Omental fat pad (tissue), 4 donors: ENCODE results near the gene REV1. TPM values are rescaled to one million over a fixed set of nuclear protein-coding genes. Genes with fewer than 3 reads are reported as not detected.
"Not testable (repeated sequence)": the region's sequence is repeated elsewhere in the genome, so short reads cannot be mapped to it uniquely, and the experiment has no call there.

Experiments
- ATAC-seq: fragments of 150-250 bp; one replicate; pipeline ENCODE4 v1.9.1; 2016; ENCODE audit warnings: mild to moderate bottlenecking, moderate library complexity; ENCODE audit not compliant: low FRiP score
- DNase-seq: peaks from one replicate; pipeline ENCODE4 v3.0.0-alpha.2; 2019; ENCODE audit warnings: low spot score
- CTCF ChIP-seq, 3 donors: fragments of 450-650 bp; IDR thresholded peaks; one replicate each; pipeline ENCODE4 v1.5.1; 2016 to 2017; ENCODE audit warnings: antibody characterized with exemption in 3 of 3, mild to moderate bottlenecking in 3 of 3, moderate library complexity in 2 of 3
- total RNA-seq, 4 donors: library from RNA; depleted of rRNA; stranded (reverse); fragments of >200 nt; gene quantifications; one replicate each; pipeline ENCODE4 v1.1.0, GENCODE V29; 2016

The REV1 gene
- total RNA-seq, 4 donors from 2014 or later = 33.5 to 76.1 (median 51.5) TPM

GRCh38 chr2:99514357-99514756 is 24.5 kb upstream of the REV1 start:
- TF ChIP-seq CTCF (IDR thresholded peaks at IDR 0.05) = no peak
- DNase-seq (no peak), ATAC-seq (no peak)

GRCh38 chr2:99512181-99512591 is 22.4 kb upstream of the REV1 start:
- DNase-seq (no peak), ATAC-seq (no peak)
- no peak for TF ChIP-seq CTCF (IDR thresholded peaks at IDR 0.05)

- TF ChIP-seq CTCF (IDR thresholded peaks at IDR 0.05) = no peak
- no peak for ATAC-seq
- no peak for DNase-seq
Measured at GRCh38 chr2:99509387-99509786, 19.6 kb upstream of the REV1 start.

GRCh38 chr2:99507937-99508818 is 18.4 kb upstream of the REV1 start:
- ATAC-seq = no peak
- DNase-seq = no peak
- no peak for TF ChIP-seq CTCF (IDR thresholded peaks at IDR 0.05)

- no peak for DNase-seq
- TF ChIP-seq CTCF (IDR thresholded peaks at IDR 0.05) = no peak
- ATAC-seq = no peak
Measured at GRCh38 chr2:99504844-99505584, 15.2 kb upstream of the REV1 start.

GRCh38 chr2:99503662-99504416 is 14.0 kb upstream of the REV1 start:
- not testable (repeated sequence) for ATAC-seq, DNase-seq

GRCh38 chr2:99496021-99496420 is 6.2 kb upstream of the REV1 start:
- DNase-seq (no peak), ATAC-seq (no peak)
- no peak for TF ChIP-seq CTCF (IDR thresholded peaks at IDR 0.05)
